Measurements from ENCODE around the gene ART3.

ART3 gene

DNA sequence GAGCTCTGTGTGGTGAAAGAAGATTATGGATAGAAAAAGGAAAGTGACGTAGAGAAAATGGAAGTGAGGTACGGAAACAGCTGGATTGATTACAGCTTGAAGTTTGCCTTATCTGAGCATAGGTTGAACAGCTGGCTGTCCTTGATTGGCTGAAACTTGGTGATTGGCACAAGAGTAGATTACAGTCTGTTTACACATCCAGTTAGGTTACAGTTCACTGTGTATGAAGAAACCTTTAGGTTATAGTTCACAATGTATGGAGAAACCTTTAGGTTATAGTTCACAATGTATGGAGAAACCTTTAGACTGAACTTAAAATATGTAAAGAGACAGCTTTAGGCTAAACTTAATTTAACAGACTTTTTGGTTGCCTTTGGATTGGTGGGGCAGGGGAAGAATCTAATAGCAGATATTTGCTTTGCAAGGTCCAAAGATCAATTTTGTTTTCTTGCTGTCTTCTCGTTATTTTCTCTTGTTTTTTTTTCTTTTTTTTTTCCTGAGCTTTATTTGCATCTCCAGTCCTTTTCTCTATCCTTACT, 15.6 kb upstream of the ART3 start:
- DNase-seq, result peak; percentile 58 to 68
- TF ChIP-seq POLR2A (IDR thresholded peaks at IDR 0.05; ENCODE audit: low read length) (no peak), GATA1 (IDR thresholded peaks at IDR 0.05; ENCODE audit: low read depth, low read length) (no peak)

DNA sequence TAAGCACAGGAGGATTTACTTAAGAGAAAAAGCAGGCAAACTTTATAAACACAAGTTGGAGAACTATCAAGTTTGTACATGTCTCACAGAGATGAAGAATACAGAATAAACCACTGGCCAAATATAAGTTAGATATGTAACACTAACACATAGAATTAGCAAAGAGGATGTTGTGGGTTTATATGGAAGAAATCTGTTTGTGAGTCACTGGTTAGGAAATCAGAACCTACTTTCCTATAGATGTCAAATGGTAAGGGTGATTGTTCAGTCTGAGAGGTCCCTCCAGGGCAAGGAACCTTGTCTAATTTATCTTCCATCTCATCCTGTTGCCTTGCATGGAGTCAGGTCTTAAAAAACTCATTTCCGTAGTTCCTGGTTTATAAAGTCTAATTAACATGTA, 14.8 kb upstream of the ART3 start:
- no peak for TF ChIP-seq POLR2A (IDR thresholded peaks at IDR 0.05; ENCODE audit: low read length)
- TF ChIP-seq GATA1 (IDR thresholded peaks at IDR 0.05; ENCODE audit: low read depth, low read length), result no peak
- no peak for DNase-seq

DNA sequence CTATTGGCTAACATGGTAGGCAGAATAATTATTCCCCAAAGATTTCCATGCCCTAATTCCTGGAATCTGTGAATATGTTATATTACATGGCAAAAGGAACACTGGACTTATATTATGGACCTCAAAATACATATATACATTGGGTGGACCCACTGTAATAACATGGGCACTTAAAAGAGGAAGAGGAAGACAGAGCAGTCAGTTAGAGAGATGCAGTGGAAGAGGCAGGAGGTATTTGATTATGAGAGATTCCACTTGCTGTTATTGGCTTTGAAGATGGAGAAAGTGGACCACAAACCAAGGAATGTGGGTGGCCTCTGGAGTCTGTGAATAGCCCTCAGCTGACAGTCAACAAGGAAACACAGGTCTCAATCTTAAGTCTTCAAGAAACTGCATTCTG, 14.0 kb upstream of the ART3 start:
- TF ChIP-seq GATA1 (IDR thresholded peaks at IDR 0.05; ENCODE audit: low read depth, low read length) (no peak), POLR2A (IDR thresholded peaks at IDR 0.05; ENCODE audit: low read length) (no peak)
- no peak for DNase-seq

DNA sequence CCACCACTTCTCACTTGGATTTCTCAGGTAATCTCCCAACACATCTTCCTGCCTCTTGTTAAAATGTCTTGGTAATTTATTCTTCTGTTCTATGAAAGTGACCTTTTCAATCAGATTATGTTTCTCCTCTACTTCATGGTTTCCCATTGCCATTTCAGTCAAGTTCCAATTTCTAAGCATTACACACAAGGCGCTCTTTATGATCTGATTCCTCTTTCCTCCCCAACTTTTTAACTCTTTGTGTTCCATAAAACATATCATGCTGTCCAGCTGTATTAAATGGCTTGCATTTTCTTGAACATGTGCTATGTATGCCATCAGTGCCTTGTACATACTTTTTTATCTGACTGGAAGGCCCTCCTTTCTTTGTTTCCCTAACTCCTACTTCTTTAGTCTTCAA, 13.1 kb upstream of the ART3 start:
- TF ChIP-seq POLR2A (IDR thresholded peaks at IDR 0.05; ENCODE audit: low read length), result no peak
- no peak for TF ChIP-seq GATA1 (IDR thresholded peaks at IDR 0.05; ENCODE audit: low read depth, low read length)
- no peak for DNase-seq

DNA sequence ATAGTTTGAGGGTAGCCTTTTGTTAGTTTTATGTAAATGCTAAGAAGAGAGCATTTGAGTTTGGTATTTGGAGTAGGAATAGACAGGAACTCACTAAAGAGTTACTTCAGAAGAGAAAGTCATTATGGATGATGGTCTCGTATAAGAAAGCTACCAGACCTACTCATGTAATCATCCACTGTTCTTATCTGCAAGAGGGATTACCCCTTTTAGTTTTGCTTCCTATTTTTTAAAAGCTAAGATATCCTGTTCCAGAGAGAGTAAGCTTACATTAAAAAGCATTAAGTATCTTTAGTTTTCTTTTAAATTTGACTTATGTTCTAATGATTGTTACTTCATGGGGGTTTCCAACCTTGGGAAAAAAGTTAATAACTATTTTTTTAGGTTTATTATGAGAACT, 12.5 kb upstream of the ART3 start:
- no peak for DNase-seq
- TF ChIP-seq POLR2A (IDR thresholded peaks at IDR 0.05; ENCODE audit: low read length) (no peak), GATA1 (IDR thresholded peaks at IDR 0.05; ENCODE audit: low read depth, low read length) (no peak)

DNA sequence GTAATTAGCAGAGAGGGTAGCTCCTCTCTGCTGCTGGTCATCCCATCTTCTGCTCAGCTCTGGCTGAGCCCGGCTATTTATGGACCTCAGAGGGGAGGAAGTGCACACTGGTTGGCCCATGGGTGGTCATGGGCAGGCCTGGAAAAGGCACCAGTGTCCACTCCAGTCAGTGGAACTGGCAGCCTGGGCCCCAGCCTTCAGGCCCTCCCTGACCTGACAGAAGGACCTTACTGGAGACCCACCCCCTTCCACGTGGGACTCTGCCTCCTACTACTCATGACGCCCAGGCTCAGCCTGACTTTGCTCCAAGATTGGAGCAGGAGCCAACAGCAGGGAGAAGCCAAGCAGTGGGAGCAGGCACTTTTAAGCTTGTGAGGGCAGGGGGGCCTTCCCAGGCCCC, 8.0 kb upstream of the ART3 start:
- TF ChIP-seq POLR2A (IDR thresholded peaks at IDR 0.05; ENCODE audit: low read length) (no peak), GATA1 (IDR thresholded peaks at IDR 0.05; ENCODE audit: low read depth, low read length) (no peak)
- DNase-seq, result no peak

DNA sequence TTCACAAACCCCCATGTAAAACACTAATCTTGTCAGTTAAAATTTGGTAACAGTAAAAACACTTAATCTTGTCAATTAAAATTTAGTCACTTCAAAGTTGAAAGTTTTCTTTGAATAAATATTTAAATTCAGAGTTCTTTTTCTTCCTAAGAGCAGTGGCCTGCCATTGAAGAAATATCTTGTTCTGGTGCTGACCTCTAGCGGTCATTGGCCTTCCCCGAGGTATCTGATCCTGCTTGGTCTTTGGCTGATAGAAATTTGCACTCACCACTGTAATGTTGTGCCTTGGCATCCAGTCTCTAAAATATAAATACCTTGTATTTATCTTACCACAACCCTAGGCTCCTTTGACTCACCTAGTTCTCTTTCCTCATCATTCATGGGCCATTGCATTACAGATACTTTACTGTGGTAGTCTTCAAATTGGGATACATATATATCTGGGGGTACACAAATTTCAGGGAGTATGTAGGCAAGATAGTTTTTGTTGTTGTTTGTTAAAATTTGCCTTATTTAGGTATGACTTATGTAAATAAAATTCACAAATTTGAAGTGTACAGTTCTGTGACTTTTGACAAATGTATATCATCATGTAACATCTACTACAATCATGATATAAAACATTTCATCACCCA, 6.7 kb upstream of the ART3 start:
- DNase-seq, result peak; percentile 67 to 81
- no peak for TF ChIP-seq GATA1 (IDR thresholded peaks at IDR 0.05; ENCODE audit: low read depth, low read length)
- no peak for TF ChIP-seq POLR2A (IDR thresholded peaks at IDR 0.05; ENCODE audit: low read length)

DNA sequence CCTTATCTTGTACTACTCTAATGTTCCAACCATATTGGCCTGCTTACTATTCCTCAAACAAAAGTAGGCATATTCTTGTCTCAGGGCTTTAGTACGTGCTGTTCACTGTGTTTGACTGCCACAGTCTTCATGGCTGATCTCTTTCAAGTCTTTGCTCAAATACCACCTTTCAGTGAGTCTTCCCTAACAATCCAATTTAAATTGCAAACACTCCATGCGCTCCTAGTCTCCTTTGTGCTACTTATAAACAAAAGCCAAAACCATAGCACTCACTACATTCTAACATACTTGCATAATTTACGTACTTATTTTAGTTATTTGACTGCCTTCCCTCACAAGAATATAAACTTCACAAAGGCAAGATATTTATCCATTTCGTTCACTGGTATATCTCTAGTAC, 1.7 kb upstream of the ART3 start:
- TF ChIP-seq POLR2A (IDR thresholded peaks at IDR 0.05; ENCODE audit: low read length) (no peak), GATA1 (IDR thresholded peaks at IDR 0.05; ENCODE audit: low read depth, low read length) (no peak)
- DNase-seq, result no peak

DNA sequence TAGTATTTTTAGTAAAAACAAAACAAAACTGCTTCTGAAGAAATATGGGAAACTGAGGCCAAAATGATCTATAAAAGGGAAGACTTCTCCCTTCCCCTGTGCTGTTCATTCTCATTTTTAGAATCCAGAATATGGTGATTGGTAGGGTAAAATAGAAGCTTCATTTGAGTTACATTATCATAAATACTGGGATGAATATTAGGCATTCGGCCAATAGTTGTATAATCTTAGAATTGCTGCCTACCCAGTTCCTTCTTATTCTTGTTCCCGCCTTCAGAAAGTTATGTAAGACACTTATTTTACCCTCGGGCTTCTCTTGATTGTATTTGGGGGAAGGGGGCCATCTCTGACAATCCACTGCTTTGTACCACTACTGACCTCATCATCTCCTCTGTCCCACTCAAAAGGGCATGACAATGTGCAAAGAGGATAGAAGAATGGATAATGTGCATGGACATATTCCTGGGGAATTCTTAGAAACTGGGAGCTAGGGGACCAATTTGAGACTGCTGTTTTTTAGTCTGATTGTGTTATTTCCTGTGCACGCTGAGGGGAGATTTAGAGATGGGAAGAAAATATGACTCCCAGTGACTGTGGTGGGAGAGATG, 588 bp downstream of the ART3 start:
- DNase-seq, result no peak
- TF ChIP-seq POLR2A (IDR thresholded peaks at IDR 0.05; ENCODE audit: low read length) (no peak), GATA1 (IDR thresholded peaks at IDR 0.05; ENCODE audit: low read depth, low read length) (no peak)

DNA sequence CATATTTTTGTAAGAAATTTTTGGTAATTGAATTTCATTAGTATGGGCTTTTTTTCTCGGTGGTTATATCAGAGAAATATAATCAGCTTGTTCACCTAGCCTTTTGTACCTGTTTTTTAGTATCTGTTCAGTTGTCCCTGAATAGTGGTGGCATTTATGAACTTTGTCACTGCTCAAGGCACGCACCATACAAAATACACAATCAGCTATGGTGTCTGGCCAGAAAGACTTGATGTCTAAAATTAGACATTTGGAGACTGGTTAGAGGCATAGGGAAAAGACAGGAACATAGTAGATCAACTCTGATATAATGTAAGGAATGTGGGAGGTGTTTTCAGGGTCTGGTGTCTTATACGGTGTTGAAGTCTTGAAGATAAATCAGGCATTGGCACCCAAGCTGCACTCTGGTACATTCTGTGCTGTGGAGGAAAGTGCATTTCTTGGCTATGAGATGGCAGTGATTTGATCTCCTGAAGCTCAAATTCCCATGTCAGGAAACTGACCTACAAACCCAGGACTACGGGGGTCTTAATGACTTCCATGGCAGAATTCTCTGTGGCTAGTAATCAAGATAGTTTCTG, 3.6 kb downstream of the ART3 start:
- DNase-seq, result no peak
- TF ChIP-seq POLR2A (IDR thresholded peaks at IDR 0.05; ENCODE audit: low read length) (no peak), GATA1 (IDR thresholded peaks at IDR 0.05; ENCODE audit: low read depth, low read length) (no peak)

DNA sequence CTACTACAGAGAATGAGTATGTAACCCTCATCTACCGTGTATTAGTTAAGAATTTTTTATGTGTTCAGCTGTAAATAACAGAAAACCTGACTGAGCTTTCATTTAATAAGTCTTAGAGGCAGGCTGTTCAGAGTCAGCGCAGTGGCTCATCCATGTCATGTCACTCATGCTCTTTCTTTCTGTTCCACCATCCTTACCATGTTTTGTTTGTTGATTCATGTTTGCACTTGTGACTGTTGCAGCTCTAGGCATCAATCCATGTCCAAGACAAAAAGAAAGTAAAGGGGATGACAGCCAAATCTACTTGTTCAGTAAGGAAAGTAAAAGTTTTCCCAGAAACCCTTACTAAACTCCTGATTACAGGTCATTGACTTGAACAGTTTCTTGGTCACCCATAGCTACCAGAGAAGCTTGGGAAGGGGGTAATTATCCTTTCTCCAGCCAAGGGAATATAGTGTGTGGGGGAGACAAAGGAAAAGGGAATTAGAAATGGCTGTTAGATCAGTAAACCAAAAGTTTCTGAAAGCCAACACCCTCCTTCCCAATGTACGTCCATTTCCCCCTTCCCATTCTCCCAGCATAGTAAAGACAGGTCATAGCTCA, 9.0 kb downstream of the ART3 start:
- no peak for DNase-seq
- no peak for TF ChIP-seq GATA1 (IDR thresholded peaks at IDR 0.05; ENCODE audit: low read depth, low read length)
- TF ChIP-seq POLR2A (IDR thresholded peaks at IDR 0.05; ENCODE audit: low read length), result no peak

DNA sequence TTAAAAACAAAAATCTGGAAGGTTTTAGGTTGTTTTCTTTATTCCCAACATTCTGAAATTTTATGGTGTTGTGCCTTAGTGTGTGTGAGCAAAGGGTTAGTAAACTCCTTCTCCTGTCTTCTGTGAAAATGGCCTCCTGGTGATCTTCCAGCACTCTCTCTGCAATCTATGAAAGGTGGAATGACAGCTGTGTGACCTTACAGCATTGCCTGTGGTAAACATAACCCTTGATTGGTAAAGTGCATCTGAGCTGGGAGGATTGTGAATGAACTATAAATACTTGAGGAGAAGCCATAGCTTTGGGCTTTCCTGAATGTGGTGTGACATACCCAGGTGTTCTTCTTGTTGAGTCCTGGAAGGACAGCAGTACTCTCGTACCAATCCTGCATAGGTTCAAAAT, 10.0 kb downstream of the ART3 start:
- TF ChIP-seq POLR2A (IDR thresholded peaks at IDR 0.05; ENCODE audit: low read length) (no peak), GATA1 (IDR thresholded peaks at IDR 0.05; ENCODE audit: low read depth, low read length) (no peak)
- no peak for DNase-seq

DNA sequence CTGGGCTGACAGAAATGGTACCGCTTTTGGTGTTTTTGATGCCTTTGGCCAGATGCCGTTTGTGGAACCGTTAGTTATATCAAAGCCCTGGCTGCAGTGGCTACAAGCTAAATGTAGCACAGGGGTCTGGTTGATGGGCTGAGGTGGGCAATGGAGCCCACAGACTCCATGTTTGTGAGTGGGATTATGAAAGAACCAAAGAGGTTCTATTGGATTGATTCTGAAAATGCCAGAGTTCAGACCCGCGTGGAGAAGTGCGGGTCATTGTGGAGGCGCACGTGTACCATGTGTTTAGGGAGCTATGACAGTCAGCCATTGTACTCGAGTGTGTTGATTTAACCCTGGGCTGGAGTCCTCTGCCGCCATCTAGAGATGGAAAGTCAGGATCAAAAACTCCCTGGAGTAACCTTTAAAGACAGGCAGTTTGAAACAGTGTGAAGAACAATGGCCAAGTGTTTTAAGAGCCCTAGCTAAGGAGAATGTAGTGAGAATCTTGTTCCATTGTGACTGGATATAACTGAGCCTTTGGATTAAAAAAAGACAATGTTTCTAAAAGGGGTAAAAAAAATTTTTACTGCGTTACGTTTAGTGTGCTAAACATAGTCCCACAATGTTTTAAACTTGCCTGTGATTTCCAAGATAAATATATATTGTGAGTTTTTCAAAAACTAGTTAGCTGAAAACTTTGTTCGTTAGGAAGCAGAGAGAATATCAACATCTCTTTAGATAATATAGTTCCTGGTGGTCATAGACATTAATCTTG, 12.7 kb downstream of the ART3 start:
- peak; percentile 41 to 49 for DNase-seq
- no peak for TF ChIP-seq GATA1 (IDR thresholded peaks at IDR 0.05; ENCODE audit: low read depth, low read length)
- no peak for TF ChIP-seq POLR2A (IDR thresholded peaks at IDR 0.05; ENCODE audit: low read length)

DNA sequence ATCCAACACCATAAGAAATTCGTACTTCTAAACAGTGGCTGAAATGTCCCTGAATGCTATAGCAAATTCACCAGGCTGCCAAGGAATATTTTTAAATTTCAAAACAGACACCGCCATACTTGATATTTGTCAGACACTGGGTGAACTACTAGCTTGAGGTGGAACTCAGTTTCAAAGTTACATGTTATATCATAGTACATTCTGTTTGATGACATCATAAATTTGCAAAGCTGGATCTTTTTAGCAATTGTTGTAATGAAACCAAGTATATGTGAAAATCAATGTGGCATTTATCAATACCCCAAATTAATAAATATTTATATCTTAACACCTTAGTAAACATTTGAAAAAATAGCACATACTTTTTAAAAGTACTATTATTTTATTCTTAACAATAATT, 14.2 kb downstream of the ART3 start:
- TF ChIP-seq POLR2A (IDR thresholded peaks at IDR 0.05; ENCODE audit: low read length) (no peak), GATA1 (IDR thresholded peaks at IDR 0.05; ENCODE audit: low read depth, low read length) (no peak)

More for the DNA sequence above, 14.2 kb downstream of the ART3 start:
- DNase-seq, result no peak
